Smooth muscle cell of trachea (primary cell): ENCODE measurements around the gene KRTAP9-4. TPM values are rescaled to one million over a fixed set of nuclear protein-coding genes. Genes with fewer than 3 reads are reported as not detected.

Experiments
- total RNA-seq: library from RNA; depleted of rRNA; stranded (reverse); fragments of >200 nt; gene quantifications from 2 replicates; pipeline ENCODE4 v1.2.1, GENCODE V29; 2014

The KRTAP9-4 gene, protein sequence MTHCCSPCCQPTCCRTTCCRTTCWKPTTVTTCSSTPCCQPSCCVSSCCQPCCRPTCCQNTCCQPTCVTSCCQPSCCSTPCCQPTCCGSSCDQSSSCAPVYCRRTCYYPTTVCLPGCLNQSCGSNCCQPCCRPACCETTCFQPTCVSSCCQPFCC
- total RNA-seq: not detected in 2 replicates

DNA sequence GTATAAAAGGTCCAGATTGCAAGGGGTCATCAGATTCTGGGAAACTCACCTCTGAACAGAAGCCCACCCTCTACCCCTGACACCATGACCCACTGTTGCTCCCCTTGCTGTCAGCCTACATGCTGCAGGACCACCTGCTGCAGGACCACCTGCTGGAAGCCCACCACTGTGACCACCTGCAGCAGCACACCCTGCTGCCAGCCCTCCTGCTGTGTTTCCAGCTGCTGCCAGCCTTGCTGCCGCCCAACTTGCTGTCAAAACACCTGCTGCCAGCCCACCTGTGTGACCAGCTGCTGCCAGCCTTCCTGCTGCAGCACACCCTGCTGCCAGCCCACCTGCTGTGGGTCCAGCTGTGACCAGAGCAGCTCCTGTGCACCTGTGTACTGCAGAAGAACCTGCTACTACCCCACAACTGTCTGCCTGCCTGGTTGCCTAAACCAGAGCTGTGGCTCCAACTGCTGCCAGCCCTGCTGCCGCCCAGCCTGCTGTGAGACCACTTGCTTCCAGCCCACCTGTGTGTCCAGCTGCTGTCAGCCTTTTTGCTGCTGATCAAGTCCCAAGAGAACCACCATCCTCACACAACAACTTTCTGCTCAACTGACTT, at the start of gene KRTAP9-4:
Gene KRTAP9-4, plus strand, starts transcription at position 51 of the 604 bp plus-strand sequence. Its CDS starts 34 bp downstream, at position 85.

DNA sequence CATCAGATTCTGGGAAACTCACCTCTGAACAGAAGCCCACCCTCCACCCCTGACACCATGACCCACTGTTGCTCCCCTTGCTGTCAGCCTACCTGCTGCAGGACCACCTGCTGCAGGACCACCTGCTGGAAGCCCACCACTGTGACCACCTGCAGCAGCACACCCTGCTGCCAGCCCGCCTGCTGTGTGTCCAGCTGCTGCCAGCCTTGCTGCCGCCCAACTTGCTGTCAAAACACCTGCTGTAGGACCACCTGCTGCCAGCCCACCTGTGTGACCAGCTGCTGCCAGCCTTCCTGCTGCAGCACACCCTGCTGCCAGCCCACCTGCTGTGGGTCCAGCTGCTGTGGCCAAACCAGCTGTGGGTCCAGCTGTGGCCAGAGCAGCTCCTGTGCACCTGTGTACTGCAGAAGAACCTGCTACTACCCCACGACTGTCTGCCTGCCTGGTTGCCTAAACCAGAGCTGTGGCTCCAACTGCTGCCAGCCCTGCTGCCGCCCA, 22.8 kb upstream of the KRTAP9-4 start, which contains the start of gene KRTAP9-2:
Gene KRTAP9-2, plus strand, starts transcription at position 51 of the 498 bp plus-strand sequence. Its CDS starts 7 bp downstream, at position 58.

DNA sequence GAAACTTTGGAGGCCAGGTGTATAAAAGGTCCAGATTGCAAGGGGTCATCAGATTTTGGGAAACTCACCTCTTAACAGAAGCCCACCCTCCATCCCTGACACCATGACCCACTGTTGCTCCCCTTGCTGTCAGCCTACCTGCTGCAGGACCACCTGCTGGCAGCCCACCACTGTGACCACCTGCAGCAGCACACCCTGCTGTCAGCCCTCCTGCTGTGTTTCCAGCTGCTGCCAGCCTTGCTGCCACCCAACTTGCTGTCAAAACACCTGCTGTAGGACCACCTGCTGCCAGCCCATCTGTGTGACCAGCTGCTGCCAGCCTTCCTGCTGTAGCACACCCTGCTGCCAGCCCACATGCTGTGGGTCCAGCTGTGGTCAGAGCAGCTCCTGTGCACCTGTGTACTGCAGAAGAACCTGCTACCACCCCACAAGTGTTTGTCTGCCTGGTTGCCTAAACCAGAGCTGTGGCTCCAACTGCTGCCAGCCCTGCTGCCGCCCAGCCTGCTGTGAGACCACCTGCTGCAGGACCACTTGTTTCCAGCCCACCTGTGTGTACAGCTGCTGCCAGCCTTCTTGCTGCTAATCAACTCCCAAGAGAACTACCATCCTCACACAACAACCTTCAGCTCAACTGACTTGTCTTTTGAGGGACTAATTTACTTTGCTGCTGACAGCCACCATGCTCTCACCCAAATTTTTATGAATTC, 16.9 kb upstream of the KRTAP9-4 start, which contains the start of gene KRTAP9-3:
Gene KRTAP9-3, plus strand, starts transcription at position 51 of the 707 bp plus-strand sequence. Its CDS starts 53 bp downstream, at position 104.

DNA sequence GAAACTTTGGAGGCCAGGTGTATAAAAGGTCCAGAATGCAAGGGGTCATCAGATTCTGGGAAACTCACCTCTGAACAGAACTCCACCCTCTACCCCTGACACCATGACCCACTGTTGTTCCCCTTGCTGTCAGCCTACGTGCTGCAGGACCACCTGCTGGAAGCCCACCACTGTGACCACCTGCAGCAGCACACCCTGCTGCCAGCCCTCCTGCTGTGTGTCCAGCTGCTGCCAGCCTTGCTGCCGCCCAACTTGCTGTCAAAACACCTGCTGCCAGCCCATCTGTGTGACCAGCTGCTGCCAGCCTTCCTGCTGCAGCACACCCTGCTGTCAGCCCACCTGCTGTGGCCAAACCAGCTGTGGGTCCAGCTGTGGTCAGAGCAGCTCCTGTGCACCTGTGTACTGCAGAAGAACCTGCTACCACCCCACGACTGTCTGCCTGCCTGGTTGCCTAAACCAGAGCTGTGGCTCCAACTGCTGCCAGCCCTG, 11.5 kb upstream of the KRTAP9-4 start, which contains the start of gene KRTAP9-8:
Gene KRTAP9-8, plus strand, starts transcription at position 51 of the 489 bp plus-strand sequence. Its CDS starts 53 bp downstream, at position 104.

DNA sequence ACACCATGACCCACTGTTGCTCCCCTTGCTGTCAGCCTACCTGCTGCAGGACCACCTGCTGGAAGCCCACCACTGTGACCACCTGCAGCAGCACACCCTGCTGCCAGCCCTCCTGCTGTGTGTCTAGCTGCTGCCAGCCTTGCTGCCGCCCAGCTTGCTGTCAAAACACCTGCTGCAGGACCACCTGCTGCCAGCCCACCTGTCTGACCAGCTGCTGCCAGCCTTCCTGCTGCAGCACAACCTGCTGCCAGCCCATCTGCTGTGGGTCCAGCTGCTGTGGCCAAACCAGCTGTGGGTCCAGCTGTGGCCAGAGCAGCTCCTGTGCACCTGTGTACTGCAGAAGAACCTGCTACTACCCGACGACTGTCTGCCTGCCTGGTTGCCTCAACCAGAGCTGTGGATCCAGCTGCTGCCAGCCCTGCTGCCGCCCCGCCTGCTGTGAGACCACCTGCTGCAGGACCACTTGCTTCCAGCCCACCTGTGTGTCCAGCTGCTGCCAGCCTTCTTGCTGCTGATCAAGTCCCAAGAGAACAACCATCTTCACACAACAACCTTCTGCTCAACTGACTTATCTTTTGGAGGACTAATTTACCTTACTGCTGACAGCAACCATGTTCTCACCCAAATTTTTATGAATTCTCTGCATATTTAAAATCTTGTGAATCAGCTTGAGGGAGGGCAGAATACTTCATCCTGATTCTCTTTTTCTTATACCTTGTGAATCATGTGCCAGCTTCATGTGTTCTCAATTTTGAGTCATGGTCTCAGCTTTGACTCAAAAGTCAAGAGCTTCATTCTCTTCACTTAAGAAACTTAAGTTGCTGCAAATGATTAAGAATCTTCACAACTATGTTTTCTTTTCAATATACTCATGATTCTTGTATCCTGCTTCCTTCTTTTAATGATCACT, 6.1 kb downstream of the KRTAP9-4 start, which contains the start of gene KRTAP9-9:
Gene KRTAP9-9, plus strand, starts transcription at position 4 of the 910 bp plus-strand sequence.

DNA sequence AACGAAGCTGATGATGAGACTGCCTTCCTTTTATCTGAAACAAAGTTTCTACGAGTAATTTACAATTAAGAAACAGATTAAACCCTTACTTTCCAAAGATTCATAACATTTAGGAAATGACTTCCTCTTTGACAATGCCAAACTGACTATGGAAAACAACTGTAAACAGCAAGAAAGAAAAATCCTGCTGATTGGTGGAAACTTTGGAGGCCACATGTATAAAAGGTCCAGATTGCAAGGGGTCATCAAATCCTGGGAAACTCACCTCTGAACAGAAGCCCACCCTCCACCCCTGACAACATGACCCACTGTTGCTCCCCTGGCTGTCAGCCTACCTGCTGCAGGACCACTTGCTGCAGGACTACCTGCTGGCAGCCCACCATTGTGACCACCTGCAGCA, 15.6 kb downstream of the KRTAP9-4 start, which contains the start of gene KRTAP9-6:
Gene KRTAP9-6, plus strand, starts transcription at position 301 of the 400 bp plus-strand sequence. Its CDS starts 0 bp downstream, at position 301.

DNA sequence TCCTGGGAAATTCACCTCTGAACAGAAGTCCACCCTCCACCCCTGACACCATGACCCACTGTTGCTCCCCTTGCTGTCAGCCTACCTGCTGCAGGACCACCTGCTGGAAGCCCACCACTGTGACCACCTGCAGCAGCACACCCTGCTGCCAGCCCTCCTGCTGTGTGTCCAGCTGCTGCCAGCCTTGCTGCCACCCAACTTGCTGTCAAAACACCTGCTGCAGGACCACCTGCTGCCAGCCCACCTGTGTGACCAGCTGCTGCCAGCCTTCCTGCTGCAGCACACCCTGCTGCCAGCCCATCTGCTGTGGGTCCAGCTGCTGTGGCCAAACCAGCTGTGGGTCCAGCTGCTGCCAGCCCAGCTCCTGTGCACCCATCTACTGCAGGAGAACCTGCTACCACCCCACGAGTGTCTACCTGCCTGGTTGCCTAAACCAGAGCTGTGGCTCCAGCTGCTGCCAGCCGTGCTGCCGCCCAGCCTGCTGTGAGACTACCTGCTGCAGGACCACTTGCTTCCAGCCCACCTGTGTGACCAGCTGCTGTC, 26.2 kb downstream of the KRTAP9-4 start, which contains the start of gene KRTAP9-7:
Gene KRTAP9-7, plus strand, starts transcription at position 51 of the 543 bp plus-strand sequence. Its CDS starts 0 bp downstream, at position 51.

Other genes starting within 250 kb of the KRTAP9-4 start
- not detected in 2 replicates for gene KRTAP3-2, start 249.8 kb upstream of the KRTAP9-4 start, total RNA-seq
- gene KRTAP3-1, start 240.6 kb upstream of the KRTAP9-4 start, total RNA-seq: not detected in 2 replicates
- 2.2 TPM in 1 of 2 replicates, not detected in the other for gene KRTAP1-5, start 222.5 kb upstream of the KRTAP9-4 start, total RNA-seq
- gene KRTAP1-4, start 219.5 kb upstream of the KRTAP9-4 start, total RNA-seq: not detected in 2 replicates
- not detected in 2 replicates for gene KRTAP1-3, start 214.8 kb upstream of the KRTAP9-4 start, total RNA-seq
- not detected in 2 replicates for gene KRTAP1-1, start 208.2 kb upstream of the KRTAP9-4 start, total RNA-seq
- gene KRTAP2-1, start 202.4 kb upstream of the KRTAP9-4 start, total RNA-seq: not detected in 2 replicates
- not detected in 2 replicates for gene KRTAP2-2, start 194.5 kb upstream of the KRTAP9-4 start, total RNA-seq
- gene KRTAP2-3, start 189.6 kb upstream of the KRTAP9-4 start, total RNA-seq: not detected in 2 replicates
- gene KRTAP2-4, start 183.8 kb upstream of the KRTAP9-4 start, total RNA-seq: not detected in 2 replicates
- gene KRTAP4-7, start 165.5 kb upstream of the KRTAP9-4 start, total RNA-seq: not detected in 2 replicates
- gene KRTAP4-8, start 151.5 kb upstream of the KRTAP9-4 start, total RNA-seq: not detected in 2 replicates
- not detected in 2 replicates for gene KRTAP4-16, start 147.5 kb upstream of the KRTAP9-4 start, total RNA-seq
- not detected in 2 replicates for gene KRTAP4-9, start 144.3 kb upstream of the KRTAP9-4 start, total RNA-seq
- not detected in 2 replicates for gene KRTAP4-11, start 131.3 kb upstream of the KRTAP9-4 start, total RNA-seq
- not detected in 2 replicates for gene KRTAP4-12, start 125.5 kb upstream of the KRTAP9-4 start, total RNA-seq
- gene KRTAP4-6, start 109.1 kb upstream of the KRTAP9-4 start, total RNA-seq: not detected in 2 replicates
- gene KRTAP4-5, start 99.9 kb upstream of the KRTAP9-4 start, total RNA-seq: not detected in 2 replicates
- not detected in 2 replicates for gene KRTAP4-4, start 88.9 kb upstream of the KRTAP9-4 start, total RNA-seq
- gene KRTAP4-3, start 81.5 kb upstream of the KRTAP9-4 start, total RNA-seq: not detected in 2 replicates
- gene KRTAP4-2, start 71.5 kb upstream of the KRTAP9-4 start, total RNA-seq: not detected in 2 replicates
- not detected in 2 replicates for gene KRTAP4-1, start 64.8 kb upstream of the KRTAP9-4 start, total RNA-seq
- gene KRTAP9-1, start 59.8 kb upstream of the KRTAP9-4 start, total RNA-seq: not detected in 2 replicates
- not detected in 2 replicates for gene KRTAP9-2, start 23.0 kb upstream of the KRTAP9-4 start, total RNA-seq
- gene KRTAP9-3, start 17.2 kb upstream of the KRTAP9-4 start, total RNA-seq: not detected in 2 replicates
- gene KRTAP9-8, start 11.7 kb upstream of the KRTAP9-4 start, total RNA-seq: not detected in 2 replicates
- not detected in 2 replicates for gene KRTAP9-9, start 5.7 kb downstream of the KRTAP9-4 start, total RNA-seq
- not detected in 2 replicates for gene KRTAP9-6, start 15.7 kb downstream of the KRTAP9-4 start, total RNA-seq
- not detected in 2 replicates for gene KRTAP9-7, start 26.0 kb downstream of the KRTAP9-4 start, total RNA-seq
- gene KRTAP29-1, start 53.2 kb downstream of the KRTAP9-4 start, total RNA-seq: not detected in 2 replicates
- not detected in 2 replicates for gene KRTAP16-1, start 59.6 kb downstream of the KRTAP9-4 start, total RNA-seq
- gene KRTAP17-1, start 66.0 kb downstream of the KRTAP9-4 start, total RNA-seq: not detected in 2 replicates
- not detected in 2 replicates for gene KRT33A, start 101.1 kb downstream of the KRTAP9-4 start, total RNA-seq
- gene KRT33B, start 120.1 kb downstream of the KRTAP9-4 start, total RNA-seq: not detected in 2 replicates
- 0.17 TPM in 1 of 2 replicates, not detected in the other for gene KRT34, start 132.6 kb downstream of the KRTAP9-4 start, total RNA-seq
- gene KRT31, start 147.9 kb downstream of the KRTAP9-4 start, total RNA-seq: not detected in 2 replicates
- gene KRT37, start 174.9 kb downstream of the KRTAP9-4 start, total RNA-seq: not detected in 2 replicates
- not detected in 2 replicates for gene KRT38, start 191.3 kb downstream of the KRTAP9-4 start, total RNA-seq
- not detected in 2 replicates for gene KRT32, start 217.7 kb downstream of the KRTAP9-4 start, total RNA-seq
- gene KRT35, start 231.5 kb downstream of the KRTAP9-4 start, total RNA-seq: not detected in 2 replicates
- not detected in 2 replicates for gene KRT36, start 240.2 kb downstream of the KRTAP9-4 start, total RNA-seq